Stimulated activated CD8-positive, alpha-beta memory T cell treated with anti-CD3 and anti-CD28 coated beads, Interleukin-15, amount 100 ng/mL, for 48 hours (primary cell): ENCODE results near the gene TRERF1.

Experiments used
- DNase-seq, 2 donors: peaks; one replicate each; pipeline ENCODE4 v3.0.0-alpha.2; 2020; ENCODE audit warnings: low read depth in 2 of 2

Gene TRERF1

GRCh38 chr6:42426191-42426590, 25.5 kb downstream of the TRERF1 start:
- no peak for DNase-seq

GRCh38 chr6:42424906-42425474, 26.7 kb downstream of the TRERF1 start:
- DNase-seq: no peak

- DNase-seq: peak; percentile 53 to 58
Observed at GRCh38 chr6:42423244-42423643, 28.5 kb downstream of the TRERF1 start.

GRCh38 chr6:42420741-42421140, 31.0 kb downstream of the TRERF1 start:
- no peak for DNase-seq

- DNase-seq: no peak
Observed at GRCh38 chr6:42419490-42420280, 32.0 kb downstream of the TRERF1 start.

- no peak for DNase-seq
Observed at GRCh38 chr6:42418724-42419123, 33.0 kb downstream of the TRERF1 start.

GRCh38 chr6:42417641-42418112, 34.0 kb downstream of the TRERF1 start:
- DNase-seq: peak; percentile 45 to 54

GRCh38 chr6:42411406-42411805, 40.3 kb downstream of the TRERF1 start:
- DNase-seq: no peak

GRCh38 chr6:42410861-42411260, 40.9 kb downstream of the TRERF1 start:
- no peak for DNase-seq

- DNase-seq: no peak
Observed at GRCh38 chr6:42409581-42409980, 42.1 kb downstream of the TRERF1 start.

- no peak for DNase-seq
Observed at GRCh38 chr6:42407379-42407778, 44.3 kb downstream of the TRERF1 start.

- no peak for DNase-seq
Observed at GRCh38 chr6:42406306-42407280, 45.1 kb downstream of the TRERF1 start.

GRCh38 chr6:42405021-42405420, 46.7 kb downstream of the TRERF1 start:
- DNase-seq: no peak

GRCh38 chr6:42404484-42404883, 47.2 kb downstream of the TRERF1 start:
- peak in 1 of 2 donors; percentile 28 for DNase-seq

- no peak for DNase-seq
Observed at GRCh38 chr6:42403831-42404230, 47.9 kb downstream of the TRERF1 start.

- DNase-seq: no peak
Observed at GRCh38 chr6:42403421-42403820, 48.3 kb downstream of the TRERF1 start.

GRCh38 chr6:42402184-42402583, 49.5 kb downstream of the TRERF1 start:
- DNase-seq: peak; percentile 53 to 61

- DNase-seq: no peak
Observed at GRCh38 chr6:42401613-42401951, 50.1 kb downstream of the TRERF1 start.

GRCh38 chr6:42400886-42401612, 50.7 kb downstream of the TRERF1 start:
- DNase-seq: no peak

- no peak for DNase-seq
Observed at GRCh38 chr6:42400061-42400760, 51.5 kb downstream of the TRERF1 start.

- DNase-seq: no peak
Observed at GRCh38 chr6:42396720-42397119, 55.0 kb downstream of the TRERF1 start.
